GM19023 (cell line): ENCODE data around the gene GDNF.
"Not testable (repeated sequence)": the region's sequence is repeated elsewhere in the genome, so short reads cannot be mapped to it uniquely, and the experiment has no call there.

ENCODE experiments used
- ATAC-seq: cut with Tn5 transposase; IDR thresholded peaks from one replicate; pipeline ENCODE4 v1.9.1; 2021; ENCODE audit warnings: mild to moderate bottlenecking, moderate library complexity; ENCODE audit not compliant: unreplicated experiment

Gene GDNF

GRCh38 chr5:37839407-37840052 lies at the start of gene GDNF:
TSS of gene GDNF (minus strand) at chr5:37840041. CDS start at chr5:37834796, 5,245 bp downstream.
- ATAC-seq, result no peak

DNA sequence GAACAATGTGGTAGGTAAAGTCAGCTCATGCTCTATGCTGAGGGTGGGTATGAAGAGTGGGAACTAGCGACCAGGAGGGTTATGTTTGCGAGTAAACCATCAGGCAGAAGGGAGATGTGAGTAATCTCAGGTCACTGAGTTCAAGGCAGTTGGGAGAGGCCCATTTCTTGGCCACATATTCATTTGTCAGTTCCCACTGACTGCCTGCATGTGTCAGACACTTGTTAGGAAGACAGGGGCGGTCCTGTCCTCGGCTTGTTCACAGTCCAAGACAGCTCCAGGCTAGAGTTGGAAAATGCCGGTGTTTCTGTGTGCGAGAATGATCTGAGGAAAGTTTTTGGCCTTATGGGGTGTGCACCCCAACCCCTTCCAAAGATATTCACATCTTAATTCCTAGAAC lies 48.6 kb upstream of the GDNF start:
- no peak for ATAC-seq

DNA sequence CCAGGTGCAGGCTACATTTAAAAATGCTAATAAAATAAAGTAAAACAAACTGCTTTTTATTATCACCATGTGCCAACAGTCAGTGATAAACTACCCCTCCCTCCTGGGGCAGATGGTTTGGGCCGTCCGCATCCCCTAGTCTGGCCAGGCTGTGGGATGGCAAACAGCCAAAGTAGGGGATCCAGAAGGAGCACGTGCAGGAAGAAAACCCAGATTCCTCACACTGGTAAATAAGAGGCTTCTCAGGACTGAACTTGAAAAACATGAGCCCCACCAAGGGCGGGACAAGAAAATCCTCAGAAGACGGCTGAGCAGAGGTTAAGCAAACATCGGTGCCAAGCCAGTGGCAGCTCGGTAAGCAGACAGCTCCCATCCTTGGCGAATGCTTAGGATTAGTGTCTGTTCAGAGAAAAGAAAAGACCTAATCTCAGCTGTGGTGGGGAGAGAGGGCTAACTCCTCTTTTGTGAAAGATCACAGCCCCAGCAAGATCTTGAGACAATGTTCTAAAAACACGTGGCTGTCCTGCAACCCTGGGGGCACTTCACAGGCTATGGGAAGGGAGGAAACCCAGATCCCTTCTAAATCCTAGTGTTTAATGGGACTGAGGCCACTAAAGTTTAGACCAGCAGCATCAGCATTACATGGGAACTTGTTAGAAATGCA lies 46.5 kb upstream of the GDNF start:
- no peak for ATAC-seq

DNA sequence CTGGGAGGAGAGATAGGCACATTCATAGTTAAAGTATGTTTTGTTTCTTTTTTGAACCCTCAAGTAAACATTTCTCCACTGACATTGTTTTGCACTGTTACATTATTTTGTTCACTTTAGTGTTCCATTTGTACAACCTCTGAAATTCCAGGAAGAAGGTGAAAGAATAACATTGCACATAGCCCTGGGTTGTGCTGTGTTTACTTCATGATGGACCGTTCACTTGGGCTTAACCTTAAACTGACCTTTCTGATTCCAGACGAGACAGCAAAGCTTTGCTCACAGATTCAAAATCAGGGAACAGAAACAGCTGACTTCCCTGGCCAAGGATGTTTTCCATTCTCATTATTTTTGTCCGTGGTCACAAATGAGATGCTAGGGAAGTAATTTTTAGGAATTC lies 42.8 kb upstream of the GDNF start:
- ATAC-seq, result no peak

GRCh38 chr5:37881359-37881758 lies 41.5 kb upstream of the GDNF start:
- no peak for ATAC-seq

DNA sequence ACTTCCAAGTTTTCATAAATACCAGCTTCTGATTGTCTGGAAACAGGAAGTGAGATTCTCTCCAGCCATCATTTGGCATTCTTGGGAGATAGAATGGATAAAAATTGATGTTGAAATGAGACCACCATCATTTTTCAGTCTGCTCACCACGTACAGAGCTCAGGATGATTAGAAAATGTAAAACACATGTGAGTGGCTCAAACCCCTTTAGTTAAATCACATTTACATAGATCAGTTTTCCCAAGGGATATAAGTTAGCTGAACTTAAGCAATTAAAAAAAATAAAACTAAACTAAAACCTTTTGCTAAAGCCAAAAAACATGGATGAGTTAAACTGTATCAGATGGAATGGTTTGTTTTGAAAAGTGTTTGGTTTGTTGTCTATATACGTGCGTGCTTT lies 37.1 kb upstream of the GDNF start:
- ATAC-seq, result no peak

- no peak for ATAC-seq
Measured at GRCh38 chr5:37876245-37876644, 36.4 kb upstream of the GDNF start.

DNA sequence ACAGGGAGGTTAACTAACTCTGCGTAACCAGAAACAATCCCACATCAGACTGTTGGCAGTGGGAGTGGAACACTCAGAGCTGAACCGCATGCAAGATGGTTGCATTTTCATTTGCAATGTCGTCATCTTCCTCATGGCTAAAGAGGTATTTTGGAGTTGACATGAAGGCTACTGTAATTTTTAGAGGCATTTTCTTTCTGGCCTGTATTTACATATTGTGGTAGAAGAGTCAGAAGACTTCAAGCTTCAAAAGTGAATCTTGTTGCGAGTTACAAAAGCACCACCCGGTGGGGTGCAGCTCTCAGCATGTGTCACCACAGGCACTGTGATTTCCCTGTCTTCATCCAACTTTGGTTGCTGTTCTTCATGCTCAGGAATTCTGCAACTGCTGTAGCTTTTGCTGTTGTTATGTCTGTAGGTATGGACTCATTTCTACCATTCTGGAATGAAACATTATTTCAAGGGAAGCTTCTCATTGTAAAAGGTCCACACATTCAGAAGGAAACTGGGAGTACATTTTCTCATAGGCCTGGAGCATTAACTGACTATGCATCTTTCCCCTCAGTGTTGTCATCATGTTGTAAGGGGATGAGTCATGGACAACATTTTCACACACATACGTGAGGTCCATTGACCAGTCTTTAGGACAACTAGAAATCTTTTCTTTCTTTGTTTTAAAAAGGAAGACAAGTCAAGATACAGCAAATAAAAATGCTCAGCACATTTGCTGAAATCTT lies 35.4 kb upstream of the GDNF start:
- peak; percentile 62 for ATAC-seq

DNA sequence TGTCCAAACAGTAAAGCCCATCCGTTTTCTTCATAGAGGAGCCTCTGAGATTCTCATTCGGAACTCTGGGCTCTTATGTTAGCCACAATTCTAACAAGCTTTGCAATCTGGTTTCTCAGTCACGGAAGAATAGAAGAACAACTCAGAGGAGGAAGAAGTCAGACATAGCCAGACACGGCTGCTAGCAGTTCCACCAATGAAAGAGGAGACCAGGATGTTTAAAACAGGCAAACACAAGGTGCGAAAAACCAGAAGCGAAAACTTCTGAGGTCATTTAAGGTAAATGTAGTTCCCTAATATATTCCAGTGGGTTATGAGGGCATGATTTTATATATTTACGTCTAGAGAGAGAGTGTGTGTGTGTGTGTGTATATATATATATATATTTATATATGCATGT lies 34.1 kb upstream of the GDNF start:
- ATAC-seq, result no peak

DNA sequence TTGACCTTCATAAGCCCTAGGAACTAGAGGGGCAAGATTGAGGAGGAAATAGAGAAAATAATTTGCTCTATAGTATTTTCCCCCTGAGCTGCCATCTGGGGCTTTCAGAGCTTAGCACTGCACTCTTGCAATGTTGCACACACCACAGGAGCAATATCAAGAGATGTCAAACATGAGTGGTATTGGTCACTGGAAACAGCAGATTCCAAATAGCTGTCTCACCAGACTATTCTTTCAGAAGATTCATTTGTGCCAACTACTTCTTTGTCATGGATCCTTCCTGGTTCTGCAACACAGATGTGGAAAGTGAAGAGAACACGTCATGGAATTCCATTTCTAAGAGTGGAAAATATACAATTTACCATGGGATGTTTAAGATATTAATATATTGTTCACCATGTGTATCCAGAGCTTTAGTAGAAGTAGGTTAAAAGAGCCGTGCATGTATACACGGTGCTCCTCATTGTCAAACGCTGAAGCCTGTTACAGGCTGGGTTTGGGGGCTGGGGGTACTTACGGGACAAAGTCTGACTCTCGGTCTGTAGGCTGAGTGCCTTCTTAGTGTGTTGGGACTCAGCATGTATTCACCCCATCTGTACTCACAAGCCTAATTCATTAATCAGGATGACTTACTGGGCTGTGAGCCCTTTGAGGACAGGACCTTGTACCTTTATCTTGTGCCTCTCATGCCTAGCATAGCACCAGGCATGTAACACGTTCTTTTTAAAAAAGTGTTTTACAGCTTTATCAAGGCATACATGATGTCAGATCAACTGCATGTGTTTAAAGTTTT lies 31.4 kb upstream of the GDNF start:
- no peak for ATAC-seq

DNA sequence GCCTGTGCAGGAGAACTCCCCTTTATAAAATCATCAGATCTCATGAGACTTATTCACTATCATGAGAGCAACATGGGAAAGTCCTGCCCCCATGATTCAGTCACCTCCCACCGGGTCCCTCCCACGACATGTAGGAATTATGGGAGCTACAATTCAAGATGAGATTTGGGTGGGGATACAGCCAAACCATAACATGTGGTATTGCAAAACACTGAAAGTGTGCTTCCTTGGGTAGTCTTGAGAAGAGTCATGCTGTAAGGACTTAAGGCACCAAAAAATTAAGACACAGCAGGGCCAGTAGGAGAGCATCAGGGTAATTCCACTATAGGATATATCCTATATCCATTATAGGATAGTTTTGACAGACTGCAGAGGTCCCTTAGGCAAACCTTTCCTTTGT lies 29.4 kb upstream of the GDNF start:
- ATAC-seq, result no peak

DNA sequence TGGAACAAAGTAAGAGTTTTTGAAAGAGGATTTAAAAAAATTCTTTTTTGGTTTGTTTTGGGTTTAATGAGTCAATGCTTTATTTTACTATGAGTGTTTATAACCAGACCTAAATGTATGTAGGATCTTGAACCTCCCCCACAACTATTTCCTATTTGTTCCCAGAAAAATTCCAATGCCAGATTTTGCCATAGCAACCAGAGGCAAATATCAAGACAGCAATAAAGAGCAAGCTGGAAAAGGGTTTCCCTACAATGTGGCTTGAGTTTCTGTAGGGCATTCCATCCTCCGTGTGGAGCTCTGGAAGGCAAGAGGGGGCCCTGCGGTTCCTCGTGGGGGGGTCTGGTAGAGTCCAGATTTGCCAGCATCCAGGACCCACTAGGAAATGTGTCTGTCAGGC lies 27.8 kb upstream of the GDNF start:
- no peak for ATAC-seq

DNA sequence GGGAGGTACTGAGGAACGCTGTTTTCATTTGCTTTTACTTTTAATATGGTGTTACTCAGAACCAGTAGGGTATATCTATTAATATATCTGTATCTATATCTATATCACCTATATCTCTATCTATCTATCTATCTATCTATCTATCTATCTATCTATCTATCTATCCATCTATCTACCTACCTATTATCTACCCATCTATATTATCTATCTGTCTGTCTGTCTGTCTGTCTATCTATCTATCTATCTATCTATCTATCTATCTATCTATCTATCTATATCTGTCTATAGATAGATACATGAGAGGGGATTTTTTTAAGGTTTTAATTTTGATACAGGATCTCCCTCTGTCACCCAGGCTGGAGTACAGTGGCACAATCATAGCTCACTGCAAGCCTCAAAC lies 23.1 kb upstream of the GDNF start:
- ATAC-seq, result not testable (repeated sequence)

- no peak for ATAC-seq
Measured at GRCh38 chr5:37860206-37860605, 20.4 kb upstream of the GDNF start.

DNA sequence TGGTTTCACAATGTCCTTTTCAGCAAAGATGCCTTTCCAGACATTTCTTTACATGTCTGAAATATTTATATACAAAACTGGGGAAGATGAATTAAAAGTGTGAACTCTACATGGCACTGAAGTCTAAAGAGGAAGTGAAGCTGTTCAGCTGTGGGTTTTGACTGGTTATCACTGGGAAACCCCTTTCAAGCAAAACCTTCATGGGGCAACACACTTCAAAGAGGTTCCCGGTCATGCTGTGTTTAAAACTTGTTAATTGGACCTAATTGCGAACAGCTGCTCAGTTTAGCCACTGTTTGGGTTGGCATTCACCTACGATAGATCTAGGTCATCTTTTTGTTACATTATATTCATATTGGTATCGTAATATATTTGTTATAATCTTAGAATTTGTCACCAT lies 20.0 kb upstream of the GDNF start:
- peak; percentile 97 for ATAC-seq

DNA sequence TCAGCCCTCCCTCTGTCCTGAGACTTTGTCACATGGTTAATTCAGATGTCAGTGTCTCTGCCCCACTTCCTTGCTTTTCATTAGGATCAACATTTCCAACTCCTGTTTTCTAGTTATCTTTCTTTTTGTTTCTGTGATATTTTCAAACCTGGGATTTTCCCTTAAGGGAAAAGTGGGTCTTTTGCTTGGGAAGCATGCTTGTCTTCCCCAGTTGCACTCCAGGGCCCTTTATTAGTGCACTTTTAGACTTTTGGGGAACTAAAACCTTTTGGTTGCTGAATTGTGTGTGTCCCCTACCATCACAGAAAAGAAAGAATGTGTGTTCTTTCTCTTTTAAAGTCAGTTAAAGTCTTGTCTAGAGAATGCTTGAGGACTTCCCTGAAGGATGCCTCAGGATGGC lies 18.4 kb upstream of the GDNF start:
- ATAC-seq, result no peak

DNA sequence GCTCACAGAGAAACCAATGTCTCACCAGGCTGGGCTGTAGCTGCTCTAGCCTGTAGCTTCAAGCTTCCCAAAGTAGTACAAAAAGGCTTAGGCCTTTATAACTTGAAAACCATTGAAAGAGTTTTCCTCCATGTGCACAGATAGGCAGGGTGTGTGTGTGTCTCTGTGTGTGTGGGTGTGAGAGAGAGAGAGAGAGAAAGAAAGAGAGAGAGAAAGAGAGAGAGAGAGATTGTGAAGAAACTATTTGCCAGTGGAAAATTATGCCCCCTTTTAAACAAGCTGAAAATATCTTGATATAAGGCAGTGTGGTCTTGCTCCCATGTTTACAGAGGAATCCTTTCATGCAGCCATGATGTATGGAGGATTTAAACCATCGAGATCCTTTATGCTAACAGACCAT lies 17.9 kb upstream of the GDNF start:
- ATAC-seq, result no peak

DNA sequence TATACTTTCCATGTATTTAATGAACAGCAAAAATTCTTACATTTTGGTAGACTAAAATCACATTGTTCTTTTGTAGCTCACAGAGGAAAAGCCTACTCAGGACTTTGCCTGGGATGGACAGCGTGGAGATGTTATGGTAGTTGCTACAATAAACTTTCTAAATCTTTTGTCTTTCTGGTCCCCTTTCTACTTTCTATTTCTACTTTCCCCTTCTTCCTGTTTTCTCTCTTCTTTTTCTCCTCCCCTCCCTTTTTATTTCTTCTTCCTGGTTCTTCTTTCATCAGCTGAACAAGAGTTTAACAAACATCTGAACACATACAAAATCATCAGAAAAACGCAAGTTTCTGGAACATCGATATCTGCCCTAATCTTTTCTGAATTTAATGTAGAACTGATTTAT lies 15.6 kb upstream of the GDNF start:
- ATAC-seq, result no peak

GRCh38 chr5:37851305-37851704 lies 11.5 kb upstream of the GDNF start:
- ATAC-seq, result no peak

GRCh38 chr5:37850226-37850865 lies 10.5 kb upstream of the GDNF start:
- no peak for ATAC-seq

DNA sequence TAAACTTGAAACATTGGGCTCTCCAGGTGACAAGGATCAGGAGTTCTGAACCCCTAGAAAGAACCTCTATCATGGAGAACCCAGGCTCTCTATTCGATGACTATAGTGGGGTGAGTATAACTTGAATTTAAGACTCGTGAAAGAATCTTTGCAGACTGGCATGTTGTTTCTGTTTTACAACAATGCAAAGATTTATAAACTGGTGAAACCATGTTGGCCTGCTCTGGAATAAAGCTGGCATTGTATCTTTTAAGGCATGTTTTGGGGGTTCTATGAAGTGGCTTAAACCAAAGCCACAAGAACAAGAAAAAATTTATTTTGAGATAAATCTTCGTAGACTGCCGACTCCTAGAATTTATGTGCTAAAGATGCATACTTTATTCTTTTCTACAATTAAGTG lies 9.8 kb upstream of the GDNF start:
- no peak for ATAC-seq
